Vagina (tissue), 2 donors: ENCODE results near the gene MGAT3. TPM values are rescaled to one million over a fixed set of nuclear protein-coding genes. Genes with fewer than 3 reads are reported as not detected.
A peak's percentile ranks its signal among the peaks of the same experiment; 100 is the strongest.
"Not testable (repeated sequence)": the region's sequence is repeated elsewhere in the genome, so short reads cannot be mapped to it uniquely, and the experiment has no call there.

ENCODE experiments used
- DNase-seq, 2 donors: peaks; one replicate each; pipeline ENCODE4 v3.0.0-alpha.2; 2017; ENCODE audit errors: extremely low spot score in 2 of 2
- H3K27ac ChIP-seq: fragments of 200-600 bp; sonication (generic); one replicate; pipeline ENCODE4 v1.5.1; 2019
- H3K27me3 ChIP-seq: fragments of 200-600 bp; sonication (generic); one replicate; pipeline ENCODE4 v1.5.1; 2019
- H3K36me3 ChIP-seq, 2 donors: fragments of 200-600 bp; sonication (generic); one replicate each; pipeline ENCODE4 v1.5.1; 2017 to 2019
- H3K4me1 ChIP-seq: fragments of 200-600 bp; sonication (generic); one replicate; pipeline ENCODE4 v1.5.1; 2019
- H3K4me3 ChIP-seq, 2 donors: fragments of 200-600 bp; sonication (generic); 1 replicate in 1 of 2; 2 replicates in 1 of 2; pipeline ENCODE4 v1.5.1; 2016 to 2019
- H3K9me3 ChIP-seq: fragments of 200-600 bp; sonication (generic); one replicate; pipeline ENCODE4 v1.5.1; 2019
- CTCF ChIP-seq, 3 experiments: fragments of 450-650 bp in 2 of 3; fragments of 200-600 bp in 1 of 3; sonication (generic) in 1 of 3; IDR thresholded peaks; one replicate each; pipeline ENCODE4 v1.5.1; 2017 to 2019; ENCODE audit warnings: antibody characterized with exemption in 3 of 3, mild to moderate bottlenecking in 2 of 3, moderate library complexity in 2 of 3
- POLR2A ChIP-seq, 2 donors: fragments of 450-650 bp; IDR thresholded peaks; one replicate each; pipeline ENCODE4 v1.6.1; 2017; ENCODE audit warnings: antibody characterized with exemption in 2 of 2, mild to moderate bottlenecking in 2 of 2, moderate library complexity in 2 of 2
- POLR2AphosphoS5 ChIP-seq, 2 donors: sonication (generic); formaldehyde crosslinking; IDR thresholded peaks; one replicate each; pipeline ENCODE4 v1.9.0; 2017; ENCODE audit warnings: antibody characterized with exemption in 2 of 2, mild to moderate bottlenecking in 2 of 2, low read depth in 1 of 2; ENCODE audit not compliant: insufficient read depth in 1 of 2
- intact Hi-C: fragments of 100-400 bp; cut with DNase I; formaldehyde crosslinking; loops from one replicate; pipeline ENCODE4 v1.15.1; 2023
- total RNA-seq: library from RNA; depleted of rRNA; stranded (reverse); fragments of >200 nt; gene quantifications from one replicate; pipeline ENCODE4 v1.2.3, GENCODE V29; 2016

MGAT3 gene
- 0.98 TPM for total RNA-seq

GRCh38 chr22:39456522-39457197, at the start of gene MGAT3:
Gene MGAT3, plus strand, starts transcription at chr22:39457012. Its CDS starts 30,336 bp downstream, at chr22:39487348.
- H3K36me3 ChIP-seq = no peaks in the 10 kb centered on the region
- H3K4me3 ChIP-seq = peak within 1 kb of the TSS; percentile 44 to 76
- peak within 1 kb of the TSS; percentile 53 for H3K27ac ChIP-seq
- DNase-seq = no peak
- intact Hi-C loops = no loop called here
- H3K27me3 ChIP-seq = no peaks in the 10 kb centered on the region
- peaks cover 11% of the 10 kb centered on the region for H3K4me1 ChIP-seq
- no peak for TF ChIP-seq POLR2AphosphoS5 (IDR thresholded peaks at IDR 0.05; ENCODE audit: insufficient read depth in 1 of 2, low read depth in 1 of 2)
- TF ChIP-seq CTCF (IDR thresholded peaks at IDR 0.05) = no peak
- no peak for TF ChIP-seq POLR2A (IDR thresholded peaks at IDR 0.05)
- H3K9me3 ChIP-seq = no peaks in the 10 kb centered on the region

- no peak overlapping the region for H3K27ac ChIP-seq
- H3K4me3 ChIP-seq = no peak overlapping the region
- H3K4me1 ChIP-seq = peaks cover 35% of the 10 kb centered on the region
- no peak for TF ChIP-seq POLR2A (IDR thresholded peaks at IDR 0.05)
- no peak for TF ChIP-seq CTCF (IDR thresholded peaks at IDR 0.05)
- no peak for TF ChIP-seq POLR2AphosphoS5 (IDR thresholded peaks at IDR 0.05; ENCODE audit: insufficient read depth in 1 of 2, low read depth in 1 of 2)
- intact Hi-C loops = loop anchor here (10.0 kb wide), 1 partner anchor 107 kb away; no protein-coding TSS in a partner anchor
- no peaks in the 10 kb centered on the region for H3K36me3 ChIP-seq
- H3K27me3 ChIP-seq = no peaks in the 10 kb centered on the region
- no peak for DNase-seq
- no peaks in the 10 kb centered on the region for H3K9me3 ChIP-seq
These were observed 48.6 kb upstream of the MGAT3 start for GRCh38 chr22:39408173-39408572.

- H3K4me1 ChIP-seq = peaks cover 35% of the 10 kb centered on the region
- no peaks in the 10 kb centered on the region for H3K9me3 ChIP-seq
- no peaks in the 10 kb centered on the region for H3K36me3 ChIP-seq
- TF ChIP-seq POLR2AphosphoS5 (IDR thresholded peaks at IDR 0.05; ENCODE audit: insufficient read depth in 1 of 2, low read depth in 1 of 2) (no peak), CTCF (IDR thresholded peaks at IDR 0.05) (no peak), POLR2A (IDR thresholded peaks at IDR 0.05) (no peak)
- no peak overlapping the region for H3K4me3 ChIP-seq
- no peak for DNase-seq
- H3K27me3 ChIP-seq = no peaks in the 10 kb centered on the region
- no peak overlapping the region for H3K27ac ChIP-seq
- intact Hi-C loops = loop anchor here (10.0 kb wide), 1 partner anchor 106 kb away; no protein-coding TSS in a partner anchor
These were observed 48.0 kb upstream of the MGAT3 start for GRCh38 chr22:39408807-39409206.

GRCh38 chr22:39409516-39410029, 47.2 kb upstream of the MGAT3 start:
- no peaks in the 10 kb centered on the region for H3K36me3 ChIP-seq
- H3K4me1 ChIP-seq = peaks cover 40% of the 10 kb centered on the region
- DNase-seq = no peak
- H3K27me3 ChIP-seq = no peaks in the 10 kb centered on the region
- H3K9me3 ChIP-seq = no peaks in the 10 kb centered on the region
- intact Hi-C loops = loop anchor here (10.0 kb wide), 1 partner anchor 105 kb away; no protein-coding TSS in a partner anchor
- no peak overlapping the region for H3K27ac ChIP-seq
- TF ChIP-seq POLR2AphosphoS5 (IDR thresholded peaks at IDR 0.05; ENCODE audit: insufficient read depth in 1 of 2, low read depth in 1 of 2) = no peak
- no peak overlapping the region for H3K4me3 ChIP-seq

GRCh38 chr22:39410264-39410663, 46.5 kb upstream of the MGAT3 start:
- intact Hi-C loops = no loop called here
- H3K4me3 ChIP-seq = no peak overlapping the region
- TF ChIP-seq CTCF (IDR thresholded peaks at IDR 0.05) = no peak
- TF ChIP-seq POLR2AphosphoS5 (IDR thresholded peaks at IDR 0.05; ENCODE audit: insufficient read depth in 1 of 2, low read depth in 1 of 2) = no peak
- no peak for TF ChIP-seq POLR2A (IDR thresholded peaks at IDR 0.05)
- peaks cover 40% of the 10 kb centered on the region for H3K4me1 ChIP-seq
- no peaks in the 10 kb centered on the region for H3K27me3 ChIP-seq
- no peak overlapping the region for H3K27ac ChIP-seq
- no peak for DNase-seq
- no peaks in the 10 kb centered on the region for H3K9me3 ChIP-seq
- H3K36me3 ChIP-seq = peaks cover 0 to 5% of the 10 kb centered on the region in 2 donors

- H3K4me3 ChIP-seq, H3K9me3 ChIP-seq, intact Hi-C loops, H3K27me3 ChIP-seq, H3K27ac ChIP-seq, DNase-seq: not testable (repeated sequence)
- H3K36me3 ChIP-seq = peaks cover 0 to 21% of the 10 kb centered on the region in 2 donors
- peaks cover 35% of the 10 kb centered on the region for H3K4me1 ChIP-seq
These were observed 44.9 kb upstream of the MGAT3 start for GRCh38 chr22:39411828-39412365.

- H3K27ac ChIP-seq, H3K4me3 ChIP-seq, intact Hi-C loops, H3K9me3 ChIP-seq, H3K27me3 ChIP-seq, DNase-seq: not testable (repeated sequence)
- H3K36me3 ChIP-seq = peaks cover 0 to 34% of the 10 kb centered on the region in 2 donors
- peaks cover 31% of the 10 kb centered on the region for H3K4me1 ChIP-seq
These were observed 43.6 kb upstream of the MGAT3 start for GRCh38 chr22:39413204-39413603.
